Keratinocyte (primary cell): Measurements from ENCODE around the gene C8B.

Source experiments
- EZH2 ChIP-seq: IDR thresholded peaks from one replicate; pipeline ENCODE4 v1.6.1; 2012; ENCODE audit warnings: inconsistent platforms, mild to moderate bottlenecking, low read length, moderate library complexity
- TF ChIP-seq, protein P1 (sequence below), 3 experiments: IDR thresholded peaks in 1 of 3; conservative IDR thresholded peaks in 1 of 3; optimal IDR thresholded peaks in 1 of 3; 2 replicates in 2 of 3; 3 replicates in 1 of 3; pipeline versions ENCODE3 to v1.5.1; 2011; ENCODE audit warnings: low read length in 3 of 3, mild to moderate bottlenecking in 3 of 3, moderate library complexity in 2 of 3, control low read depth in 1 of 3, inconsistent platforms in 1 of 3; ENCODE audit not compliant: insufficient read depth in 2 of 3; ENCODE audit errors: extremely low read depth in 1 of 3

GRCh38 chr1:56880774-56881173 is 85.0 kb downstream of the C8B start:
- TF ChIP-seq, protein P1, sequence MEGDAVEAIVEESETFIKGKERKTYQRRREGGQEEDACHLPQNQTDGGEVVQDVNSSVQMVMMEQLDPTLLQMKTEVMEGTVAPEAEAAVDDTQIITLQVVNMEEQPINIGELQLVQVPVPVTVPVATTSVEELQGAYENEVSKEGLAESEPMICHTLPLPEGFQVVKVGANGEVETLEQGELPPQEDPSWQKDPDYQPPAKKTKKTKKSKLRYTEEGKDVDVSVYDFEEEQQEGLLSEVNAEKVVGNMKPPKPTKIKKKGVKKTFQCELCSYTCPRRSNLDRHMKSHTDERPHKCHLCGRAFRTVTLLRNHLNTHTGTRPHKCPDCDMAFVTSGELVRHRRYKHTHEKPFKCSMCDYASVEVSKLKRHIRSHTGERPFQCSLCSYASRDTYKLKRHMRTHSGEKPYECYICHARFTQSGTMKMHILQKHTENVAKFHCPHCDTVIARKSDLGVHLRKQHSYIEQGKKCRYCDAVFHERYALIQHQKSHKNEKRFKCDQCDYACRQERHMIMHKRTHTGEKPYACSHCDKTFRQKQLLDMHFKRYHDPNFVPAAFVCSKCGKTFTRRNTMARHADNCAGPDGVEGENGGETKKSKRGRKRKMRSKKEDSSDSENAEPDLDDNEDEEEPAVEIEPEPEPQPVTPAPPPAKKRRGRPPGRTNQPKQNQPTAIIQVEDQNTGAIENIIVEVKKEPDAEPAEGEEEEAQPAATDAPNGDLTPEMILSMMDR (optimal IDR thresholded peaks at IDR 0.05 in 1 of 3, IDR thresholded peaks at IDR 0.05 in 1 of 3, conservative IDR thresholded peaks at IDR 0.05 in 1 of 3; ENCODE audit: extremely low read depth in 1 of 3, insufficient read depth in 2 of 3, low read length in 3 of 3), result no peak
- TF ChIP-seq EZH2, result no peak
